Right renal cortex interstitium (tissue), 3 donors: ENCODE results near the gene LY86. TPM values are rescaled to one million over a fixed set of nuclear protein-coding genes. Genes with fewer than 3 reads are reported as not detected.

Experiments
- DNase-seq, 3 donors: peaks; one replicate each; pipeline ENCODE4 v3.0.0-alpha.2; 2013; ENCODE audit warnings: low read depth in 3 of 3, low spot score in 2 of 3
- polyA plus RNA-seq, 3 donors: library from polyadenylated mRNA; unstranded; fragments of 120-200 nt; gene quantifications; one replicate each; pipeline ENCODE4 v1.2.1, GENCODE V29; 2013; ENCODE audit not compliant: insufficient read length in 3 of 3

The LY86 gene
- polyA plus RNA-seq: 1 to 10 TPM; 1.8 to 2.2 (median 2.2) TPM

- no peak for DNase-seq
These were observed at the start of gene LY86 for GRCh38 chr6:6588064-6588923. TSS of gene LY86 (plus strand) at chr6:6588720. CDS start at chr6:6588735, 15 bp downstream.

GRCh38 chr6:6539036-6539435 lies 49.5 kb upstream of the LY86 start:
- DNase-seq: no peak

DNA sequence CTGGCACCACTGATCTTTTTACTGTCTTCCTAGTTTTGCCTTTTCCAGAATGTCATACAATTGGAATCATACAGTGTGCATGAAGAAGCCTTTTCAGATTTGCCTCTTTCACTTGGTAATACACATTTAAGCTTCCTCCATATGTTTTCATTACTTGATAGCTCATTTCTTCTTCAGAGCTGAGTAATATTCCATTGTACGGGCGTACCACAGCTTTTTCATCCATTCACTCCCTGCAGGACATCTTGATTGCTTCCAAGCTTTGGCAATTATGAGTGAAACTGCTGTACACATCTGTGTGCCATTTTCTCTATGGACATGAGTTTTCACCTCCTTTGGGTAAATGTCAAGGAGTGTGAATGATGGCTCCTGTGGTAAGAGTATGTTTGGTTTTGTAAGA lies 46.2 kb upstream of the LY86 start:
- DNase-seq: no peak

GRCh38 chr6:6543181-6543879 lies 45.2 kb upstream of the LY86 start:
- DNase-seq: no peak

DNA sequence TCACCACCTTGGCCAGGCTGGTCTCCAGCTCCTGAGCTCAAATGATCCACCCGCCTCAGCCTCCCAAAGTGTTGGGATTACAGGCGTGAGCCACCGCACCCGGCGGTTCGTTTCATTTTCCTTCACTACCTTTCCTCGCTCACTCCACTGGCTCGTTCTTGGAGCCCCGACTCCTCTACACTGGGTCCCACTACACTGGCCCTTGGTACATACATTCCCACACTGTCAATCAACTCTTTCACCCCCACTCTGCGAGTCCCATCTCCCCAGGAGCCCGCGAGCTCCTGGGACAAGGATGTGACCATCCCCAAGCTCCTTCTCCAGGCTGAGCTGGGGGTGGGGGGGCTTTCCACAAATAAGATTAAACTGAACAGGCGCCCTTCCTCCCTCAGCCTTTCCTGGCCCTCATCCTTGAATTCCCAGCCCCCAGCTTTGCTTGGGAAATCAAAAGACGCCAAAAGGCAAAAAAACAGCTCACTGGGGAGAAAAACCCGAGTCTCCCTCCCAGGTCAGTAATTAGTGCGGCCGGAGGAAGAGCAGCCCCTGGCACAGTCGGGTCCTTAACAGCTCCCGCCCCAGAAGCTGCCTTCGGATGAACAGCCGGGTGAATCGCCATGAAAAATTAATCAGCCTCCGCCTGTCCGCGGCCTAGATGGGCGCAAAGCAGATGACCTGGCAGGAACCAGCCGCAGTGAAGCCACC lies 42.8 kb upstream of the LY86 start:
- no peak for DNase-seq

GRCh38 chr6:6546318-6547109 lies 42.0 kb upstream of the LY86 start:
- no peak for DNase-seq

GRCh38 chr6:6547110-6547879 lies 41.2 kb upstream of the LY86 start:
- peak; percentile 84 to 91 (median 89) for DNase-seq

DNA sequence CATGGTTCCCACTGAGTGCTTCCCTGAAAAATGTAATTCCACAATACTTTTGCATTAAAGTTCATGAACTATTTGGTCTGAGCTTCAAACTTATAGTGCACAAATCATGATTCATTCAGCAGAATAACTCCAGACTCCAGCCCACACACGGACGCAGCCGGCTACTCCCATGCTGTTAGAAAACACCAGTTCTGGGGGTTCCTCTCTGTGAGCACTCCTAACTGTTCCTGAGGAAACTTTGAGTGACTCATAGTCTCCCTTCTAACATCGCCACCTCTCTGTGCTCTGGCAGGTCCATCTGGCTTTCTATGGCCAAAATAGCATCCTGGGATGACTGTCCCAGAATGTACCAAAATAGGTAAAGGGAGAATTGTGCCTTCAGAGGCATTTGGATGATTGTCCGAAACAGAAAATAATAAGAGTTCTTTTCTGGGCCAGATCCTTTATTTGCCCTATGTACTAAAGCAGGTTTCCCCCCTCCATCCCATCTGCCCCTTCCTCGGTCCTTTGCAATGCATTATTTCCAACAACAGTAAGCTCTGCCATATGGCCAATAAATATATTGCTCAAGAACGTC lies 32.3 kb upstream of the LY86 start:
- DNase-seq: no peak

GRCh38 chr6:6556738-6557503 lies 31.6 kb upstream of the LY86 start:
- DNase-seq: peak in 1 of 3 donors; percentile 29

DNA sequence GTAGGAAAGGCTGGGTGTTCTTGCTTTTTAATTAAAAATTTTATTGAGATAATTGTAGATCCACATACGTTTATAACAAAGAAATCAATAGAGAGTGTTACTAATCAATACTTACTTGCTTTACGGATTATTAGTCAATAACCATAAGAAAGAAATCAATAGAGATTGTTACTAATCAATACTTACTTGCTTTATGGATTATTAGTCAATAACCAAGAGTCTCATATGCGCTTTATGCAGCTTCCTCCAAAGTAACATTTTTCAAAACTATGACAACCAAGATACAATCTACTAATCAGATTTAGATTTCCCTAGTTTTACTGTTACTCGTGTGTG lies 31.0 kb upstream of the LY86 start:
- no peak for DNase-seq

GRCh38 chr6:6557886-6558285 lies 30.6 kb upstream of the LY86 start:
- DNase-seq: no peak

GRCh38 chr6:6559994-6560570 lies 28.4 kb upstream of the LY86 start:
- no peak for DNase-seq

DNA sequence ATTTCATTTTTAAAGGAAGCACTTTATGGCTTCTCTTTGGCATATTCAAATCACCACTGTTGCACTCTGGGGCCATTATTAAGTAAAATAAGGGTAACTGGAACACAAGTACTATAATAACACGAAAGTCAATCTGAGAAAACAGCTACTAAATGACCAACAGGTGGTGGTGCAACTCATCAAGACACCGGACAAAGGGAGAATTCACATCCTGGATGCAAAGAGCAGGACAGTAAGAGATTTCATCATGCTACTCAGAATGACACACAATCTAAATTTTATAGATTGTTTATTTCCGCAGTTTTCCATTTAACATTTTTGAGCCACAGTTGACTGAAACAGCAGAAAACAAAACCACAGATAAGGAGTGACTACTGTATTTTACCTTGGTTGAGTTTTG lies 27.6 kb upstream of the LY86 start:
- no peak for DNase-seq

GRCh38 chr6:6564154-6564553 lies 24.4 kb upstream of the LY86 start:
- no peak for DNase-seq

DNA sequence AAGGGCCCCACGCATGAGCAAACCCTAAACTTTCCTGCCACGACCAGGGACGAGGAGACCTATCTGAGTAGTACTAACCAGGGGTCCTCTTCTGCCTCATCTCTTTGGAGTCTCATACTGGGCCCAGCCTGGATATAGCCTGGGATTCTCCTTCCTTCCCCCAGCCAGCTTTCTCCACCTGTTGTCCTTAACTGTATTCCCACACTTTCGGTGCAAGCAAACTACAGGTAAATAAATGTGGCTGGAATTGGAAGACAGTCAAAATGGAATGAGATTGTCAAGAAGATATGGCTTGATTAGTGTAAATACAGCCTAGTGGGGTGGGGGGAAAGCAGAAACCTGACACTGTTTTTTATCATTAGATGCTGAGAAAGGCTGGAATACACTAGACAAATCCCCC lies 23.5 kb upstream of the LY86 start:
- DNase-seq: no peak

DNA sequence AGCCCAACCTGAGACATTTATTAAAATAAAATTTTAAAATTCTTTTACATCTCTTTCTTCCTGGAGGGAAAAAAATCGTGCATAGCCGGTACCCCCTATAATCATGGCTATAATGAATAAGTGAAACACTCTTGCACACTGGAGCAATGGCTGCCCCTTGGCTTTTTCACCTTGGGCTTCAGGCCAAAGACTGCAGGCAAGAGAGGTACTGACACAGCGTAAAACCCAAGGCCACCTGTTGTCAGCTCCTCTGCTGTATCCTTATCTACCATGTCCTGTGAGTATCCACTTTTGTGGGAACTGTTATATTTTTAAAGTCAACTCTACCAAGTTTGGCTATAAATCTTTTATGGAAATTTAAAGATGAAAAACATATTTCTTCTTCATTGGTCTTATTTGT lies 23.0 kb upstream of the LY86 start:
- DNase-seq: no peak

DNA sequence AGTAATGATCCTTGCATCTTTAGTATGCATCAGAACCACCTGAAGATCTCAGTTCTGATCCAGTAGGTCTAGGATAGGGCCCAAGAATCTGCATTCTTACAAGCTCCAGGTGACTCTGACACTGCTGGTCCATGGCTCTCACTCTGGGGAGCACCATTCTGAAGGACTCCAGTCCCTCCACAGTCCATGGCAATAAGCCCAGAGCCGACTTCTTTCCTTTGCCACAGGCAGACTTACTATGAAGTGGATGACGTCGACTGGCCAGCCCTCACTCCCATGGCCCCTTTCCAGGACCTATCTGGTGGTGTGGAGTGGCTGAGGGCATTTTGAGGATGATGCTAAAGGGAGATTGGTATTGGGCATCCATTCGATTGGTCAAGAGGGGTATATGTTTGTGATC lies 21.8 kb upstream of the LY86 start:
- no peak for DNase-seq

DNA sequence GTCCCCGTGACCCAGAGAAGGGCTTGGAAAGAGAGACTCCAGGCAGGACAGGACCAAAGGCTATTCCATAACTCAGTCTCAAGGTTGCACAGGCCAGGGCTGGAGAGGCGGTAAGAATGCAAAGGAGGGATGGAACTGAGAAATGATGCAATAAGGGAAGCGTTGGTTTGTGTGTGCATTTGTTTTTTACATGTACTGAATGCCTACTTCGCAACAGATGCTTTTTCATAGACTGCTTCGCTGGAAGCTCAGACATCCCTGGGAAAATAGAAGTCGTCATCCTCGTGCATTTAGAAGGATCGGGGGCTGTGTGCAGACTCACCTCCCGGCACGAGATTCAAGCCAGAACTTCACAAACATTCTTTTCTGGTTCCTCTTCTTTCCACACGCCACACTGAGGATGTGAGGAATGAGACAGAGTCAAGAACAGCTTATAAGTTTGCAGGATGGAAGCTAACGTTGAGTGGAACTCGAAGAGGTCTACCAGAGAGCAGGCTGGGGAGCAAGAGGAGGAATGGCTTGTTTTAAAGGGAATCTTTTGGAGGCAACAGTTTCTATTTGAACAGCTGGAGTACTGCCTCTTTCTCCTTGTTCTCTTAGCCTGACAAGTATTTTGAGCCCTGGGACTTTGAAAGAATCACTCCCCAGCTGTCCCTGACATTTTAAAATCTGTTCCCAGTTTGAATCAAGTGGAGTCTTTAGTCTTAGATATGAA lies 19.3 kb upstream of the LY86 start:
- no peak for DNase-seq
